HL-60/S4 (cell line): ENCODE results near the gene CDHR4.
"Not testable (repeated sequence)": the region's sequence is repeated elsewhere in the genome, so short reads cannot be mapped to it uniquely, and the experiment has no call there.

ENCODE experiments used
- in situ Hi-C: fragments of 300-500 bp; cut with MboI; formaldehyde crosslinking; loops from 2 replicates; pipeline ENCODE4 v1.14.3; 2022; ENCODE audit warnings: low sequenced_read_pairs

The CDHR4 gene, protein sequence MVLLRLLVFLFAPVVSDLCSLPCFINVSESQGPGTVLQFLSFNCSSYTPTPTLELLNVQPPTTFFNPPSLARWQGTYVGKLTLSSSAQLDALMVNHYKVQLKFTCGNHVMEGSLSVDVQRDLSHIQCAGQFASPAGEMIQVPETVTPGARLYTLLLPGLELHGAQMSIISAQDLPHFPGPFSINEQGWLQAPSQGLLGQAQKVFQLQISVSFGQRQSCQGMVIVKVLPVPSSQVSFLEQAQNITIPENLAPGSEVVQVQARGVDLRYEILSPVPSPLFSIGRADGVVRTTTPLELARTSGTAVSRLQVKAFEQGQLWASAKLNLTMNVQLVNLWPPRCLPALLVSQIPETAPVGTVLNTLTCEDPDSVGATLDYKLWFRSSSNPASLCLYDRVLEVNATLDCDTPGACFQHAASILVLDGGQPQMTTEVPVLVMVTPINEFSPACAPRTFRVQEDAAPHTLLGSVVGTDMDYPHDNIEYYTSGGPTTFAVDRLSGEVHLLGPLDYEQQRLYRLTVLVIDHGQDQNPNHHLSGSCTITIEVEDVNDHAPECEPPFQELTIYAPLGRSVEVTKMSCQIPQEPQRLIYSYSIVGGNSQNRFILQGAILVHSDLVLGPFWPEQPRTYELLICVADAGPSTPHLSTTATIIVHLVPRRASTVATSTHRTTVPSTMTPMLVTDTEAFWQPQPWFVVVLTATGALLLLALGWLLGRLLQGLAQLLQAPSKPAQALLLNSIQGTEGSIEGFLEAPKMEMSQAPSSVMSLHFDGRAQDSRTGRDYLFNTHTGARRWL

DNA sequence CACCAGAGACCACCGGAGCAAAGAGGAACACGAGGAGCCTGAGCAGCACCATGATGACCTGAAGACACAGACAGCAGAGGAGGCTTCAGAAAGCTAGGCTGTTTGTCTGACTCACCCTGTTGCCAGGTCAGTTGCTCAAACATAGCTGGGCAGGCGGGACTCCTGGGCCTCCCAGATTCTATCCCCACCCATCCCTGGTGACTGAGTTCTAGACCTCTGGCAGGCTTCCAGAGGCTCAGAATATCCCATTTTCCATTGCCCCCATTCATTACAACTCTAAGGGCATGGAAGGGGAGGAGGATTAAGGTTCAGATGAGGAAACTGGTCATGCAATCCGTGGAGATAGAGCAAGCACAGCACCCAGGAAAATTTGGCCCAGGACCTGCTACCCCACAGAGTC, at the start of gene CDHR4:
Gene CDHR4 (minus strand): TSS at position 113 of the 400 bp plus-strand sequence. CDS start 61 bp downstream, at position 52.
- in situ Hi-C loops: no loop called here

DNA sequence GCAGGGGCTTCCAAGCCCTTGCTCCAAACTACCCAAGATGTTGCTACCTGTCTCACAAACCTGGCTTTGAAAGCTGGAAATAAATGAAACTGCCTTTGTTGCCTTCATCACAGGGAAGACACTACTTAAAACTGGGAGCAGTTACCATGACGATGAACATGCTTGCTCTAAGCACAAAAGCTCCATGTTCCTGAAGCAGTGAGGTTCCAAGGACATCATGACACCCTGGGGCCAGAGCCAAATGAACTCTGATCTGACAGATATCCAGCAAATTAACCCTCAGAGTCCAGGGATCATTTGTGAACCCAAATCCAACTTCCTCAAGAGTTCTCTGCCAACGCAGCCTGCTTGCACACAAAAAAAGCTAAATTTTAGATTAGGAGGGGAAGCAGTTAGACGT, 46.0 kb upstream of the CDHR4 start:
- in situ Hi-C loops: no loop called here

DNA sequence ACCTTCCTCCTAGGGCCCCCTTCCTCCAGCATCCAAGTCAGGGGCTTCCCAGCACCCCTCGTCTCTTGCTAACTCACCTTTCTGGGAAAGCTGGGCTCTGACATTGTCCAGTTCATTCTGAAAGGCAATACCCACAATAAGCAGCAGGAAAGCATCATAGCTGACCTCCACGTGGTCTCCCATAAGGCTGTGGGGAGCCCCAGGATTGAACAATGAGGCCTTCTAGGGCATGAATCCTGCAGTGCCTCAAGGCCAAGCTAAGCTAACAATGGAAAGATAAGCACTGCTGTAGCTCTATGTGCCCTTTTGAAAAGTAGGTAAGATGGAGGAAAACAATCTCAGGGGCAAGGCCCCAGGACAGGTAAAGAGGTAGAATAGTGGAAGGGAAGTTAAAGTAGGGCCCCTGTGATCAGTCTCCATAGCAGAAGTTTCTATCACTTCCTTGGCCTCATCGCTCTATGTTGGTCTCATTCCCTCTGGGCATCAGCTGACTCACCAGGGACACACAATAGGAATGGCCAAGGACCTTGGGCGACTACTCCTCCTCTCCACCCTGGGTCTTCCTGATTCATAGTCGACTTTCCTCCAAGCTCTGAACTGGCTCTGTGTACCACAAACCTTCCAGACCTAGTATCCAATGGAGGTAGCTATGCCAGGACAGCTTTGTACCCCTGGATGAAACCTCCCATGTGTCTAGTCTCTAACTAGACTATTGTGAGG, 45.0 kb upstream of the CDHR4 start:
- in situ Hi-C loops: no loop called here

DNA sequence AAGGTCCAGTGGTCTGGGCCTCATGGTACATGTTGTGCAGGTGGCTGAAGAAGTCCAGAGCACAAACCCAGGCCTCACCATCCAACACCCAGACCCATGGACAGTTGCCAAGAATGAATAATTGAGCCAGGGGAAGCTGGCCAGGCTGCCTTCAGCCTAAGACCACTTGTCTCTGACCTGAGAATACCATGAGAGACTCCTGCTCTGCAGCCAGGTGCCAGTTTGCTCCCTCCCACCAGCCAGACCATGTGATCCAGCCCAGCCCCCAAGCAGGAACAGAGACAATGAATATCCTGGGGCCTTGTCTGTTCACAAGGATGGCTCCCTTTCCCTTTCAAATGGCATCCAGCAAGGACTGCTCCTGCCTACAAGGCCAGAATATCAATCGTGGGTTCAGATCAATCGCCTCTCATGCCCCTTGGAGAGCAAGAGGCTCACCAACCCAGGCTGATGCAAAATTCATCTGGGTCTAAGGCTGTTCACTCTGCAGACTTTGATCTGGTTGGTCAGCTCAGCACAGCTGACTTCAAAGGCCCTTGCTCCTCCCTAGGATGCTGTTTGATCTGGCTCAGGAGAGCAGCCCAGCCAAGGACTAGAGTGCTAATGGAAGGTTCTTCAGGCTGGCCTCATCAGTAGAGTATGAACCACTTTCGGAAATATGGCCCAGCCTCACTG, 43.3 kb upstream of the CDHR4 start:
- in situ Hi-C loops: no loop called here

DNA sequence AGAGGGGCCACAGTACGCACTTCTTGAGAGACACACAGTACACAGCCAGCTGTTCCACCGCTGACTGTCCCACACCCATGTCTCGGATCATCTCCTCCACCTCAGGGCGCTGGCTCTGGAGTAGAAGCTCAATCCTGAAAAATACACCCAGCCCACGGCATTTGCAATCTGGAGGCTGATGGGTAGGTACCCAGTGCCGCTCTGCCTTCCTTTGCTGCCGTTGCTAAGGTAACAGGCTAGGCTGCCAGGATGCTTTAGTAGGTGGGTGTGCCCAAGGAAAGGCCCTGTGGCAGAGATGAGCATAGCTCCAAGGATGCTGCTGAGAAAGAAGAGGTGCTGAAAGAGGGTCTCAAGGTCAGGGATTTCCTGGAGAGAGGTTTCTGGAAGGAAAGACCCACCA, 42.1 kb upstream of the CDHR4 start:
- in situ Hi-C loops: no loop called here

DNA sequence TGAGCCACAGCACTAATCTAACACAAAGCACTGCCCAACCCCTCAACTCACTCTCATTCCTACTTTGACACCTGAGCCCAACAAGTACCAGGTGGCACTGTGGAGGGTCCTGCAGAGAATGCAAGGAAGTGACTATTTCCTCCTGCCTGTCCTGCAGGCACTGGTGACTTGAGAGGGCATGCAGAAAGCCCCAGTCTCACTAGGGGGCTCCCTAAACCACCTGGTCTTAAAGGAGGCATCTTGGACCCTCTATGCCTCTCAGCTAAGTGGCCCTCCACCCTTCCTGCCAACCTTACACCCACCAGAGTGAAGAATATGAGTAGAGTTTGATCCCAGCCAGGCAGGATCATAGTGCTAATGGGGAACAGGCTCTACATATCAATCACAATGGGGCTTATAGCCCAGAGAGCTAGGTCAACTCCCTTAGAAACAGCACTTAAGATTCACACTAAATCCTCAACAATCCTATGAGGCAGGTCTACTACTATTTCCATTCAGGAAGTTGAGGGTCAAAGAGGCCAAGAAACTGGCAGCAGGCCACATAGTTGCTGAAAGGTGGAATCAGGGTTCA, 41.5 kb upstream of the CDHR4 start:
- in situ Hi-C loops: no loop called here

DNA sequence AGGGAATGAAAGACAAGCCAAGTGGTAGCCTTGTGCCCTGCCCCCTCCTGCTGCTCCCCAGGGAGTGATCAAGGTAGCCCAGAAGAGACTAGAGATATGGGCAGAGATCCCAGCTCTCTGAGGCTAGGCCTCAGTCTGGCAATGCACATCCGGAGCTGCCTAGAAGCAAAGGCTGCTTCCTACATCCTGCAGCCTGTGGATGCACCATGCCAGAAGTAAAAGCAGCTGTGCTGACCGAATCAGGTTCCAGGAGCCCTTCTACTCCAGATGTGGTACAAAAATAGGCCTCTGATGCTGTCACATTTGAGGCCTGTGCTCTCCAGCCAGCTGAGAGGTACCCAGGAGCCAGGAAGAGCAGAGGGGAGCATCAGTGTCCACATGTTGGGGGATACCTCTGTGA, 40.7 kb upstream of the CDHR4 start:
- in situ Hi-C loops: no loop called here

DNA sequence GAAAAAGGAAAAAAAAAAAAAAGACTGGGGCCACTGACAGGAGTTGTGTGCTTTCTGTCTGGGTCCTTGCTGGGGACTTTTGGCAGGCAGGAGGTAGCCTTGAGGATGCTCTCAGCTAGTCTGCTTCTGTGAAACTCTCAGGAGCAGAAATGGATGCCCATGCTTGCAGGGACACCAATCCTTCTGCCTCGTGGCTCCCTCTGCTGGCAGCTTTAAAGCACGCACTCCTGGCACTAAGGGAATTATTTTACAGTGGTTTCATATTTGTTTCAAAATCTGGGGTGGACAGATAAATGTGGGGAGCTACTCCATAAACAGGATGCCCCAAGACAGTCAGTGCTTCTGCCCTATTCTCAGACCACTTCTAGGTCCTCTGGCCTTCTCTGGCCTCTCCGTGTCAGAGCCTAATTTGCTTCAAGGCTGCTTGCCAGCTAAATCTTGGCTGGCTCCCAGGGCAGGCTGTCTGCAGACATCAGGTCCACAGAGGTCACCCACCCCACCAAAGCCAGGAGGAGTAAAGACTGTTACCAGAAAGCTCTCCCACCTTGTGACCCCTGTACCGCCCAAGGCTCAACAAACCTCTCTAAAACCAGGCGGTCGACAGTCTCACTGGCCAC, 39.6 kb upstream of the CDHR4 start:
- in situ Hi-C loops: no loop called here

DNA sequence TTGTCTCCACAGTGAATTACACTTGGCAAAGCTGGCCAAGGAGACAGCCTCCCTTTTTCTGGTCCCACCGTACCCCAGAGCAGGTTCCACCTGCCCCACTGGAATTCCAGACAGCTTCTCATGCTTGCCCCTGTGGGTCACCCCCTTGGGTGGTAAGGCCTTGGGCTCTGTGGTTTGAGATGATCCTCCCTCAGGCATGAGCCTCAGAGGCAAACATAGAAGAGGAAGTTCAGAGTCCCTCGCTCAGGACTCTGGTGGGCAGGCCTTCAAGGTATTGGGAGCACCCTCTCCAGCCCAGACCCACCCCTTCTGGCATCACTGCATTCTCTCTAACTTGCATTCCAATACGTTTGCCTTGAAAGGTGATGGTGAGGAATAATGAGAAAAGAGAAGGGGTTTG, 31.7 kb upstream of the CDHR4 start:
- in situ Hi-C loops: no loop called here

DNA sequence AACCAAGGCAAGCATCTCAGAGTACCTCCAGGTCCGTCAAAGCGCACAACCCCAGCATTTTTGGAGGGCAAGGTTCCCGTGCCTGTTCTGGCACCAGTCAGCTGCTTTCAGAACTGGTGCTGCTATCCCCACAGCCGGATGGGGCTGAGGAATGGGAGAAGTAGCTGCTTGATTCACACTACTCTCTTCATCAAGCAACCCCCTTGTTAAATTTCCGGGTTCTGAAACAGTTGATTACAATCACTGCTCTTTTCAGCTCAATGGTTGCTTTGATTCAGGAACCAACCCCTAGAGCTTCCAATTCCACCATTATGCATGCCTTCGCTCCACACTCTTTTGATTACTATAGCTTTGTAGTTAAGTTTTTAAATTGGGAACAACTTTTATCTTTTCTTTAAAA, 26.3 kb upstream of the CDHR4 start:
- in situ Hi-C loops: no loop called here

DNA sequence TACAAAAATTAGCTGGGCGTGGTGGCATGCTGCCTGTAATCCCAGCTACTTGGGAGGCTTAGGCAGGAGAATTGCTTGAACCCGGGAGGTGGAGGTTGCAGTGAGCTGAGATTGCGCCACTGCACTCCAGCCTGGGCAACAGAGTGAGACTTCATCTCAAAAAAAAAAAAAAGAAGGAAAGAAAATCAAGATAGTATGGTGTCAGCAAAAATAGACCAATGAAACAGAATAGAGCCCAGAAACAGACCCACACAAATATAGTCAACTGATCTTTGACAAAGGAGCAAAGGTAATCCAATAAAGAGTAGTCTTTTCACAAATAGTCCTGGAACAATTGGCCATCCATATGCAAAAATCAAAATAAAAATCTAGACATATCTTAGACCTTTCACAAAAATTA, 23.5 kb upstream of the CDHR4 start:
- in situ Hi-C loops: not testable (repeated sequence)

DNA sequence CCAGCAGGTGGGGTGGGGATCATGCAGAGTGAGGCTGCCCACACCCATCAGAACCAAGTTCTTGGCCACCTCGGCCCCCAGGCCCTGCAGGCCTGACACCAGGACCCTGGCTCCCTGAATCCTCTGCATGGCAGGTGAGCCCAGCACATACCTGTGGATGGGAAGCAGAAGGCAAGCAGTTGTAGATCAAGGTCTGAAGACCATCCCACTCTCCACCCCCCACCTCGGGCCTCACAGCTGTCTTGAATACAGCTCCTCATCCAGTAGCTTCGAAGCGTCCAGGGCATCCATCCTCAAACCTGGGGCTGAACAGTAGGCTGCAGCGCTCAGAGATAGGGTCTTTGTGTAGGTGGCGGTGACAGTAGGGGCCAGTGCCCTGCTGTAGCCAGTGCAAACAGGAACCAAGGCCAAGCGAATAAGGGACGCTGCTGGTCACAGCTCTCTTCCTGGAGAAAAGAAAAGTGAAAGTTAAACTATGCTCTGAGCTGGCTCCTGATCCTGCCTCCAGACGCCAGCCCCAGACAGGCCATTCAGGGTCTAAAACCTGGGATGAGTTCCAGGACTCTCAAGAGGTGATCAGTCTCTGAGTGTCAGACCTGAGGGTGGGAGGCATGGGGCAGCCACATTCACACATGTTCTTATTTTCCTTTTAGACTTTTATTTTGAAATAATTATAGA, 14.0 kb upstream of the CDHR4 start, which contains the start of gene UBA7:
Gene UBA7 (minus strand): TSS at position 457 of the 678 bp plus-strand sequence. CDS start 166 bp downstream, at position 291.
- in situ Hi-C loops: no loop called here

DNA sequence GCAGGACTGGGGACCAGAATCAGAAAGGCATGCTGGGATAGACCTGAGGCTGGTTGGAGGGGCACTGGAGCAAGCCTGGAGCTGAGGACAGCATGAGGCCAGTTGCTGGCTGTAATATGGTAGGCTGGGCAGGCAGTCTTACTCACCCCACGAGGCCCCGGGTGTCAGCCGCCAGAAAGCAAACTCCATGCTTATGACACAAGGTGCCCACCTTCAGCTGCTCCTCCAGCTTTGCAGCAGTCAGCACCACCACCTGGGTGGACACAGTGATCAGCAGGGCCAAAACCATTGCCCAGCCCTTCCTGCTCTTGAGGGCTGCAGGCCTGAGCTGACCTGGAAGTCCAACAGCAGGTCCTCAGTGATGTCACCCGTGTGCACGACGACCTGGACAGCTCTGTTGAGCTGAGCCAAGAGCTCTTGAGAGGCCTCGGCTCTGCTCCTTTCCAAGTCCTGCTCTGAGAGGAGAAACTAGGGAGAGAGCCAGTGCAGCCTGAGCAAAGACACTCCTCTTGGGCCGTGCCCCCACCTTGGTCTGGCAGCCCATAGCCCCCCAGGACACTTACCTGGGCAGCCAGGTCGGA, 13.3 kb upstream of the CDHR4 start:
- in situ Hi-C loops: no loop called here

DNA sequence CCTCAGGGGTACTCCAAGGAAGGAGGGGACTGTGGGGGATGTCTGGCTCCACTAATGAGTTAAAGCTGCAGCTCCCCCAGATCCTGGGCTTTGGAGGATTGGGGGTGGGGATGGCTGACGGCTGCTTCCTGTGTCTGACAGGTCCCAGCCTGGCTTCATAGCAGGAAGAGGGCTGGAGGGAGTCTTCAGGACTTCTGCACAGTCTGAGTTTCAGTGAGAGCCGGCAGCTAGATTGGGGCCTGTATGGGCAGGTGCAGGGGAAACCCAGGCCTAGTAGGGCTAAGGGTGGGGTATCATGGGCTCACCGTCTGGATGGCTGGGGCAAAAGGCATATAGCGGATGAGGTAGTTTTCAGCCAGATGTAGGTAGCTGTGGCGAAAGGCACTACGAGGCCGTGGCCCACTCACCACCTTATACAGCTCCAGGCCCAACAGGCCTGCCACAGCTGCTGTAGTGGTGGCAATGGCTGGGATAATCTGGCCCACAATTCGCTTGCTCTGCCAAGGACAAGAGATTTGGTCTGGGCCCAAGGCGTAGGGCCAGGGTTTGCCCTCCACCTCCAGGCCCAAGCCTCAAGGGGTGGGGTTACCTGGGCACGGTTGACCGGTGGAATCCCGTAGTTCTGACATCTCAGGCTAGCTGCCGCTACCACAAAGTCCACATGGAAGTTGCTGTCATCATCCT, 7.9 kb upstream of the CDHR4 start:
- in situ Hi-C loops: no loop called here

DNA sequence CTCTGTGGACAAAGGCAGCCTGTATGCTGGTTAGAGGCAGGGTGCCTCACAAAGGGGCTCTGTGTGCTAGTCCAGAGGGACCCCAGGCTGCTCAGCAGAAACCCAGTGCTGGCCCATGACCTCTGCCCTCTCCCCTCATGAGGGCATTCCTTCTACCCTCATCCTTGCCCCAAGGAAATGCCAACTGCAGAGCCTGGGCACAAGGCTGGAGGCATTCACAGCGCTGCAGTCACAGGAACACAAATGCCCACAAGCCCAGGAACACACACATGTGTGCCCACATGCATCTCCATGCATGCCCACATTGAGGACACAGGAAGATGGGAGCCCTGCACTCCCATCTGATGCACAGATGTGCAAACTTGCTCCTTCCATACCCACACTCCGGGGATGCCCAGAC, 7.2 kb upstream of the CDHR4 start:
- in situ Hi-C loops: no loop called here

DNA sequence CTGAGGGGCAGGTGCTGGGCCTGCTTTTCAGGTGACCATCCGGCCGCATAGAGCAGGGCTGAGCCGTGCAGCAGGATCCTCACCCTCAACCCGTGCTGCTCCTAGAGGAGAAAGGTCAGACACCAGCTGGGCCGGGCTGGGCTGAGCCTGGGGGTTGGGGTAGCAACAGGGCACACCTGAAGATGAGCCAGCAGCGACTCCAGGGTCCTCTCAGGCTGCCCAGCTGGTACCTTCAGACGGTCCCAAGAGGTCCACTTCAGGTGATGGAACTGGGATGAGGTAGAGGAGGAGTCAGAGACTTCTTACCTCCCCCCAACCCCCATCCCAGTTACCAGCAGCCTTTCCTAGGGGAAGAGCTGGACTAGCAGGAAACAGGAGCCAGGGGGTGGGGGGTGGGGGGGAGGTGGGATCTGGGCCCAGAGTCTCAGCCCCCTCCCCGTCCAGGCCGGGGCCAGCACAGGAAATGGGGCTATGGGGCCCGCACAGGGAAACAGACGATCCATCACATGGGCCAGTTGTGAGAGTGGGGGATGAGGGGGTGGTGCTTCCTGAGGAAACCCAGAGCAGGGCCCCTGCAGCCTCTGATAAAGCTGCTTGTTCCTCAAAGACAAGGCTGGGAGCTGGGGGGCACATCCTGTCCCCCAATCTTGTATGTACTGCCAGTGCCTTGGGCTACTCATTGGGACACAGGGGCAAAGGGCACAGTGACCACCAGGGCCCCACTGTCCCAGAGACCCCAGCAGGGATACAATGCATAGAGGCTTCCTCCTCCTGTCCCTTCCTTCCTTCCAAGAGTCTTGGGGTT, 6.4 kb upstream of the CDHR4 start:
- in situ Hi-C loops: no loop called here

DNA sequence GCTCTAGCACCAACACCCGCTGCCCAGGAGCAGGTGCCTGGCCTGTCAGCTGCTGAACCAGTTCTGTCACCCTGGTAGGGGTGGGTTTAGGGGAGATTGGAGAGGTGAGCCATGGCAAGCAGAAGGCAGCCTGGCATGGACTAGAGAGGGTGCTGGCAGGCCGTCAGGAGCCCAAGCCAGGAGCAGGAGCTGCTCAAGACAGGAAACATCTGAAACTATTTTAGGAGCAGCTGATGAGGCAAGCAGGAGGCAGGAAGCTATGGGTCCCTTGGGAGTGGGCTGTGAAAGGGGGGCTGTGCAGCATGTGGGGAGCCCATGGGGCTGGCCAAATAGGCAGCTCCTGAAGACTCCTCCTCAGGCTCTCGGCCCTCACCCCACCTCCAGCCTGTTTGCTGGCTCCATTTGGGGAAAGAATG, 5.7 kb upstream of the CDHR4 start:
- in situ Hi-C loops: no loop called here
